SK-N-MC (cell line): ENCODE measurements around the gene BOLL.

Source experiments
- EZH2 ChIP-seq: fragments of 200-600 bp; sonication (generic); IDR thresholded peaks from one replicate; pipeline ENCODE4 v1.6.1; 2017; ENCODE audit warnings: antibody characterized with exemption
- POLR2AphosphoS5 ChIP-seq: IDR thresholded peaks from 2 replicates; pipeline ENCODE4 v1.6.1; 2012; ENCODE audit warnings: mild to moderate bottlenecking, low read depth, low read length, borderline replicate concordance

DNA sequence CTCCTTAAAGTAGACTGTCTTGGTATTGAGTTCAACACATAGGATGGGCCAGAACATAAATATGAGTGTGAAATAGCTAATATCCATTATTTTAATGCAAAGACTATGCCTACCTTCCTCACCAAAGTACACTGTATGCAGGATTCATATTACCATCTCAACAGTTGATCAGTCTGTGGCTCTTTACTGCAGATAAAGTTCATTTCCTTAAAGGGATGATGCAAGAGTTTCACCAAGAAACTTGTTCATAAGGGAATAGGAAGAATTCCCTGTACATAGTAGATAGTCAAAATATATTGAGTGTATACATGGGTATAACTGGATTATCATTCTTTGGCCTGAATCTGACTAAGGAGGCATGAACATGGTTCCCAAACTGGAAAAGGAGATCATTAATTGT is 44.9 kb downstream of the BOLL start:
- TF ChIP-seq EZH2 (no peak), POLR2AphosphoS5 (no peak)
